Spinal cord (tissue), 10 donors: ENCODE data around the gene PDE1C. TPM values are rescaled to one million over a fixed set of nuclear protein-coding genes. Genes with fewer than 3 reads are reported as not detected.

Experiments used
- DNase-seq, 6 donors: peaks; one replicate each; pipeline versions ENCODE4 v3.0.0 to v3.0.0-alpha.2; 2013 to 2015; ENCODE audit warnings: low spot score in 6 of 6, low read depth in 4 of 6
- H3K27ac ChIP-seq: one replicate; pipeline ENCODE4 v1.5.1; 2013; ENCODE audit warnings: low read depth, low read length, control low read depth
- H3K27me3 ChIP-seq: one replicate; pipeline ENCODE4 v1.6.1; 2013; ENCODE audit warnings: low read length; ENCODE audit not compliant: control insufficient read depth, insufficient read depth
- H3K36me3 ChIP-seq: one replicate; pipeline ENCODE4 v1.6.1; 2013; ENCODE audit warnings: low read length; ENCODE audit not compliant: control insufficient read depth, insufficient read depth
- H3K4me1 ChIP-seq: one replicate; pipeline ENCODE4 v1.6.1; 2013; ENCODE audit warnings: low read length; ENCODE audit not compliant: control insufficient read depth, insufficient read depth
- H3K4me3 ChIP-seq: one replicate; pipeline ENCODE4 v1.5.1; 2013; ENCODE audit warnings: low read depth, low read length, control low read depth
- H3K9me3 ChIP-seq: one replicate; pipeline ENCODE4 v1.6.1; 2013; ENCODE audit warnings: low read length; ENCODE audit not compliant: control insufficient read depth, insufficient read depth
- WGBS: methylation state at CpG from one replicate; pipeline ENCODE4 v1.1.5; 2013; ENCODE audit warnings: missing lambda C conversion rate; ENCODE audit not compliant: insufficient coverage; 5-methylcytosine and 5-hydroxymethylcytosine counted together
- long read RNA-seq, 4 donors: transcript quantifications; one replicate each; lab custom pipeline, GENCODE V29; 2026
- polyA plus RNA-seq, 2 donors: library from polyadenylated mRNA; unstranded; fragments of 120-200 nt; gene quantifications; one replicate each; pipeline ENCODE4 v1.2.1, GENCODE V29; 2013; ENCODE audit not compliant: insufficient read length in 2 of 2
- total RNA-seq, 2 donors: library from RNA; depleted of rRNA in 1 of 2; stranded (reverse); fragments of 120-200 nt in 1 of 2; fragments of >200 nt in 1 of 2; gene quantifications; one replicate each; pipeline versions ENCODE4 v1.2.3 to v1.2.4, GENCODE V29; 2013 to 2014
- donor health status: healthy.

Gene PDE1C
- total RNA-seq (10 to 100 TPM; 10.6 to 24.0 TPM), polyA plus RNA-seq (10 to 100 TPM; 10.6 to 16.9 TPM)
- long read RNA-seq, donor 1, partial matches to known transcripts = 0 of 3 reads
- long read RNA-seq, donor 1, other reads (novel, unspliced or antisense) = 0 of 3 reads
- long read RNA-seq, donor 2 = 0 reads
- long read RNA-seq, donor 3 = 0 reads
- long read RNA-seq, donor 4 = 0 reads

DNA sequence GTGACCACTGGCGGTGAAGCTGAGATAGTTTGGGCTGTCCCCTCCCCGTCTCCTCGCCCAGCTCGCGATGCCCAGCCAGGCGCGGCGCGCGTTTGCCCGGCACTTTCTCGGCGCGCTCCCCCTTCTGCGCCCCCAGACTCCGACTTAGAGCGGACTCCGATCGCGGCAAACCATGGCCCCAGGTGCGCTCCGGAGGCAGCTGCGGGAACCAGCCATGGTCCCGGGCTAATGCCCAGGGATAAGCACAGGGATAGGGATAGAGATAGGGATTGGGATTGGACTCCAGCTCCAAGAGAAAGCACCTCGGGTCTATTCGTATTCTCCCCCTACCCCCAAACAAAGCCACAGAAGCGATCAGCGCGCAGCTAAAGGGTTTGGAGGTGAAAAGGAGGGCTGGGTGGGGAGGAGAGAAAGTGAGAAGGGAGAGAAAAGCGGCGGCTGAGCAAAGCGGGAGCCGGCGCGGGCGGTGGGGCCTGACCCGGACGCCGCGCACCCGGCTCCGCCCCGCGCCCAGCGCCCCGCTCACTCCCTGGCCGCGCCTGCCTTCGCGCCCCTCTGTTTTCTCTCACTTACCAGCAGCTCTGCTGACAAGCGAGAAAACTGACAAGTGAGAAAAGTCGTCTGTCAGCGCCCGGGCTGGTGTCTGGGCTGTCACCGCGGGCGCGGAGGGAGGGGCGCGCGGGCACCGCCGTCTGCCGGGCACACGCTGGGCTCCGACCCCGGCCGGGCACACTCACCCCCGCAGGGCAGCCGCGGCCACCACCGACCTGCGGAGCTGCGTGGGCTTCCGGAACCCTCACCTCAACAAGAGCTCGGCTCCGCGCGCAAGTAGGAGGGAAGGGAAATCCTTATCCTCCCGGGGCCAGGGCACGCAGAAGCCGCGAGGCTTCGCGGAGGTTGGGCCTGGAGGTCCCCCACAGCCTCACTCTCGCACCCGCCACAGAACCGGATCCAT lies at the start of gene PDE1C:
PDE1C (minus strand) TSS at position 2 of the 955 bp plus-strand sequence.
- DNase-seq = peak in 2 of 6 donors; percentile 63 to 85
- Histone ChIP-seq H3K4me3 (peak within 1 kb of the TSS; percentile 66), H3K4me1 (peaks cover 15% of the 10 kb centered on the region), H3K9me3 (no peaks in the 10 kb centered on the region), H3K27ac (peak within 1 kb of the TSS; percentile 66), H3K36me3 (no peaks in the 10 kb centered on the region), H3K27me3 (peaks cover 34% of the 10 kb centered on the region)
- 0% methylated on average over 63 of the region's 88 CpGs for WGBS

DNA sequence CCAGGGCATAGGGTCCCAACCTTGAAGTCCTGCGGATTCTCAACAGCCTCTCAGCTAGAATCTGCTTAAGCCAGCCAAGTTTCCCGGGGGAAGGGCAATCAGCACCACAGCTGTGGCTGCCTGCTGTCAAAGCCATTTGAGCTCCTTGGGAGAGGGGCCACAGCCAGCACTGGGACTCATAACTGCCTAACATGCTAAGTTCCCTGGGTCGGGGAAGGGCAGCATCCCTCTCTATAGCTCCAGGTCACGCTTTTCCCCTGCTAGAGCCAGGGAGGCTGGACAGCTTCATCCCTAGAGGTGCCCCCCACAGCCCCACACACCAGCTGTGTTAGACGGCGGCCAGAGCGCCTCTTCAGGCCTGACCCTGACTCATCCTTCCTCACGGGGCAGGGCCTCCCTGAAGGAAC lies 49.6 kb upstream of the PDE1C start:
- Histone ChIP-seq H3K36me3 (no peaks in the 10 kb centered on the region), H3K27ac (no peak overlapping the region), H3K4me3 (no peak overlapping the region), H3K27me3 (no peaks in the 10 kb centered on the region), H3K9me3 (no peaks in the 10 kb centered on the region), H3K4me1 (no peaks in the 10 kb centered on the region)
- DNase-seq = no peak
- 72% methylated on average over 8 of the region's 8 CpGs for WGBS

DNA sequence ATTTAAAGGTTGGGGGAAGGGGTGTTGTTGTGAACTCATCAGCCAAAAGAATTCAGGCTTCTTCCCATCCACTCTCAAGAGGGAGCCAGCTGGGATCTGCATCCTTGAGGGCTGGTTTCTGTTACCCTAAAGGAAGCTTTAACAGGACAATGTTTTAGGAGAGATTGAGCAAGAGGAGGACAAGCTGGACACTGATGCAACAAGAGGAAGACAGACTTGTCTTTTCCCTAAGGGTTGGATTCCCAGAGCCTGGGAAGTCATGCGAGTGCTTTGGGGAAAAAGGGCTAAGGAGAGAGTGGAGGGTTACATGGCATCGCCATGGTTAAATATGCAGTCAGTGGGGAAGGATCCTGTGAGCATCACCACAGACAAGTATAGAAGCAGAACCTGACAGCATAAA lies 47.6 kb upstream of the PDE1C start:
- Histone ChIP-seq H3K4me3 (no peak overlapping the region), H3K27me3 (no peaks in the 10 kb centered on the region), H3K27ac (no peak overlapping the region), H3K9me3 (no peaks in the 10 kb centered on the region), H3K4me1 (no peaks in the 10 kb centered on the region), H3K36me3 (no peaks in the 10 kb centered on the region)
- DNase-seq = no peak
- 71% methylated on average over 2 of the region's 2 CpGs for WGBS

DNA sequence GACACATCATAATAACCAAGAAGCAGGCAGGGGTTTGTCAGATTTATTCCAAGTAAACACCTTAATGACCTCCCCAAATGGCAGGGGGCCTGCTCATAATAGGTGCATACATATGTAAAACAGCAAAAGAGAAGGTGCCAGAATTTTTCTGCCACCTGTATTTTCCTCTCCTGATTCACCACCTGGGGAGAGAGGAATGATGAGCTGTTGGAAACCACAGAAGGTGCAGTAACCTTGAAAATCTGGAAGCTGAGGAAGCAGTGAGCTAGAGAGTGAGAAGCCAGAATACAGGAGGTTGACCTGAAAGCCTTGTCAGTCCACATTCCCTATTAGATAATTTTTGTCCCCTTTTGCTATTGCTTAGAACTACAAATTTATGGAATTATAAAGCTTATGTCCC lies 46.2 kb upstream of the PDE1C start:
- peak in 1 of 6 donors; percentile 42 for DNase-seq
- Histone ChIP-seq H3K27ac (no peak overlapping the region), H3K36me3 (no peaks in the 10 kb centered on the region), H3K27me3 (no peaks in the 10 kb centered on the region), H3K9me3 (peaks cover 2% of the 10 kb centered on the region), H3K4me3 (no peak overlapping the region), H3K4me1 (no peaks in the 10 kb centered on the region)

DNA sequence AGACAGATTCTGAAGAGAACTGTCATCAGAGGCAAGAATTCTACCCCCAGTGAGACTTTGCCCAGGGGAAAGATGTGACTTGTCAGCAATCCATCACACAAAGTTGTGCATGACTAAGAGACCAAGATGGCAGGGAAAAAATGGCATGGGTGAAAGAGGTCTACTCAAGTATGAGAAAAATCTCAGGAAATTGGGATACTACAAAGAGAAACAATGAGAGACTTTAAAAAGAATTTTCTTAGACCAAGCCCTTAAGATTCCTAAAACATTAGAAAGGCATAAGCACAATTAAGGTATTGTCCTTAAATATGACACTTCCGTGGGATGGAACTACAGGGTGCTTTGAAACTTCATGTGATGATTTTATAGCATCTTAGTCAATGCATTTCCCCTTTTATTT lies 45.6 kb upstream of the PDE1C start:
- Histone ChIP-seq H3K27me3 (no peaks in the 10 kb centered on the region), H3K9me3 (peaks cover 6% of the 10 kb centered on the region), H3K4me3 (no peak overlapping the region), H3K4me1 (no peaks in the 10 kb centered on the region), H3K36me3 (no peaks in the 10 kb centered on the region), H3K27ac (no peak overlapping the region)
- no peak for DNase-seq
- WGBS = no CpG with 5 or more reads among the region's 1 CpG

DNA sequence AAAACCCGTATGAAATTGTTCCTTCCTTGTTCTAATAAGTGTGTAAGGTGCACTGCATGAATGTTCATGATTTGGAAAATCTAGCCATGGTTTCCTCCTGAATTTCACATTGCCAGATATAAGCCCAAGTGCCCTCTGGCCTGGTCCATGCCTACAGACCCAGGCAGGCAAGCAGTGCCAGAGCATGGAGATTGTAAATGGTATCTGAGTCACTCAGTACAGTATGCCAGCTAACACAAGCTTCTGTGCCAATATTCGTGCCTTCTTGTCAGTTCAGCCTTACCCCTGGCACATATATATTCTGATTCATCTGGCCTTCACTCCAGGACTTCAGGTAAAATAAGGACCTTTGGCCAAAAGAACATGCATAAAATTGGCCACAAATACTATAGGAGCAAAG lies 38.4 kb upstream of the PDE1C start:
- H3K4me1 ChIP-seq = no peaks in the 10 kb centered on the region
- H3K36me3 ChIP-seq = no peaks in the 10 kb centered on the region
- H3K27me3 ChIP-seq = no peaks in the 10 kb centered on the region
- no peak overlapping the region for H3K27ac ChIP-seq
- H3K9me3 ChIP-seq = peaks cover 6% of the 10 kb centered on the region
- DNase-seq = no peak
- H3K4me3 ChIP-seq = no peak overlapping the region
- whole genome bisulfite sequencing = no CpG with 5 or more reads among the region's 2 CpGs

DNA sequence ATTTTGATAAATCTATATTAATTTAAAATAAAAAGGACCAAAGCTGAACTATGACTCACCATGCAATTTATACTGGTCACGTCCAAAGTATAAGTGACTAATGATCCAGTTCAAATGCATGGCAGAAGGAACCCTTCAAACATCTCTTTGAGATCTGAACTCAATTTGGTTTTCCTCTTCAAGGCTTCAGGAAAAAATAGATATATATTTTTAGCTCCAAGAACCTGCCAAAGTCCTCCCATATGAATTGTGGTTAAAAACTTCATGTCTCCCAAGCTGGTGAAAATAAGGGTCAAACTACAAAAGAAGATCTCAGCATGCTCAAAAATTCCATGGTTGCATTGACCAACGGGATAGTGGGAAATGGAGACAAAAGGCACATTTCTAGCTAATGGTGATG lies 34.6 kb upstream of the PDE1C start:
- Histone ChIP-seq H3K36me3 (no peaks in the 10 kb centered on the region), H3K27ac (no peak overlapping the region), H3K27me3 (no peaks in the 10 kb centered on the region), H3K9me3 (no peaks in the 10 kb centered on the region), H3K4me3 (no peak overlapping the region), H3K4me1 (peaks cover 3% of the 10 kb centered on the region)
- DNase-seq = no peak
- no CpG with 5 or more reads among the region's 2 CpGs for WGBS

DNA sequence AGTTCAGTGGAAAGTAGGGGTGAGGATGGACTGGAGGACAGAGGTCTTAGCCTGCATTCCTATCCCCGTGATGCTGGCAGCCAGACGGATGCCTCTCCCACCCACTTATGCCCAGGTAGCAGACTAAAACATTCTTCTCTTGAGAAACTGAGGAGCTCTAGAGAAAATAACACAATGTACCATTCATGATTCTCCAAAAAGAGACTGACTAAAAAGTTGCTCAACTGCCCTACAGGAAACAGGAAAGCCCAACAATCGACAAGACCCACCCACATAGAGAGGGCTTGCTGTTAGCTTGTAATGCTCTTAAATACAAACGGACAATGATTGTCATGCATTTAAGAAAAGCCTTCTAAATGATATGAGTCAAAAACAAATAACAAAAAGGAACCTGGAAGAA lies 33.2 kb upstream of the PDE1C start:
- Histone ChIP-seq H3K27ac (no peak overlapping the region), H3K4me1 (peaks cover 3% of the 10 kb centered on the region), H3K27me3 (no peaks in the 10 kb centered on the region), H3K36me3 (no peaks in the 10 kb centered on the region), H3K9me3 (no peaks in the 10 kb centered on the region), H3K4me3 (no peak overlapping the region)
- WGBS = no CpG with 5 or more reads among the region's 4 CpGs
- DNase-seq = no peak

DNA sequence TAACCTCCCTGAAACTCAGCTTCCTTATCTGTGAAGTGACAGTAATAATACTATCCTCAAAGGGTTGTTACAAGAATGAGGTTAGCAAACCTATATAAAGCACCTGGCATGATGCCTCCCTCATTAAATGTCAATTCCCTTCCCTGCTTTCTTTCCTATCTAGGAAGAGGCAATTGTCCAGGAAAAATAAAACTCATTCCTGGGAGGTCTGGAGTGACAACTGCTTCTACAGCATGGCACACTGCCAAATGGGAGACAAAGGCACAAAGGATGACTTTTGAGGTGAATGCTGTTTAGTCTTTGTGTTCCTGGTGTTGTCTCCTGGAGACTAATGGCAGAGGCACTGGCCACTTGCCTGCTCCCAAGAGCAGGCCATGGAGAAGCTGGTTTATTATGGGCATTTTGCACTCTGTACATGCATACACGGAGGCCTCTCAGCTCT lies 32.2 kb upstream of the PDE1C start:
- Histone ChIP-seq H3K36me3 (no peaks in the 10 kb centered on the region), H3K4me1 (peaks cover 3% of the 10 kb centered on the region), H3K27ac (no peak overlapping the region), H3K9me3 (no peaks in the 10 kb centered on the region), H3K4me3 (no peak overlapping the region), H3K27me3 (no peaks in the 10 kb centered on the region)
- peak in 5 of 6 donors; percentile 45 to 84 (median 64) for DNase-seq
- 20% methylated on average over 1 of the region's 1 CpG for WGBS
